Measurements from ENCODE around the gene PPOX.
A peak's percentile ranks its signal among the peaks of the same experiment; 100 is the strongest.

Gene PPOX

DNA sequence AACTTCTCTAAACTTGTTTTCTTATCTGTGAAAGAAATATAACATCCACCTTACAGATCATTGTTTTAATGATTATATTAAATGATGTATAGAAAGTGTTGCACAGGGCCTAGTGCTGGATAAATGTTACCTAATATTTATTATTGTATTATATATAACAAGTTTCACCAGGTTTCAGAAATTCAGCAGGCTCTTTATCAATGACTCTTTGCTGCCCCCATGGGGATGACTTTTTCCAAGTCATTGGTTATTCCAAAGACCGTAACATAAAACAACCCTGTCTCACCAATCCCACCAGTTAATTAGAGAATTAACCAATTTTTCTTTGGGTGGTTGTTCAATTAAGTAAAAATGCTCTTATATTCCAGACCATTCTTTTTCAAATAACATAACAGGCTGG lies 26.5 kb upstream of the PPOX start:
- H3F3A ChIP-seq (ENCODE audit: insufficient read depth) = peaks cover 12% of the 10 kb centered on the region
- no peak overlapping the region for H3K9ac ChIP-seq (ENCODE audit: low read length)
- no peak overlapping the region for H2AFZ ChIP-seq (ENCODE audit: low read depth, low read length, severe bottlenecking)
- H3K9me2 ChIP-seq (replicated peaks; ENCODE audit: insufficient read depth, low read length) = no peaks in the 10 kb centered on the region
- no peak overlapping the region for H3K4me3 ChIP-seq (ENCODE audit: insufficient read depth, low read length, poor library complexity, severe bottlenecking)
- no peak overlapping the region for H3K27ac ChIP-seq (ENCODE audit: low read depth, low read length)
- TF ChIP-seq, protein P1, sequence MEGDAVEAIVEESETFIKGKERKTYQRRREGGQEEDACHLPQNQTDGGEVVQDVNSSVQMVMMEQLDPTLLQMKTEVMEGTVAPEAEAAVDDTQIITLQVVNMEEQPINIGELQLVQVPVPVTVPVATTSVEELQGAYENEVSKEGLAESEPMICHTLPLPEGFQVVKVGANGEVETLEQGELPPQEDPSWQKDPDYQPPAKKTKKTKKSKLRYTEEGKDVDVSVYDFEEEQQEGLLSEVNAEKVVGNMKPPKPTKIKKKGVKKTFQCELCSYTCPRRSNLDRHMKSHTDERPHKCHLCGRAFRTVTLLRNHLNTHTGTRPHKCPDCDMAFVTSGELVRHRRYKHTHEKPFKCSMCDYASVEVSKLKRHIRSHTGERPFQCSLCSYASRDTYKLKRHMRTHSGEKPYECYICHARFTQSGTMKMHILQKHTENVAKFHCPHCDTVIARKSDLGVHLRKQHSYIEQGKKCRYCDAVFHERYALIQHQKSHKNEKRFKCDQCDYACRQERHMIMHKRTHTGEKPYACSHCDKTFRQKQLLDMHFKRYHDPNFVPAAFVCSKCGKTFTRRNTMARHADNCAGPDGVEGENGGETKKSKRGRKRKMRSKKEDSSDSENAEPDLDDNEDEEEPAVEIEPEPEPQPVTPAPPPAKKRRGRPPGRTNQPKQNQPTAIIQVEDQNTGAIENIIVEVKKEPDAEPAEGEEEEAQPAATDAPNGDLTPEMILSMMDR (IDR thresholded peaks at IDR 0.05; ENCODE audit: insufficient read depth, low read length, poor library complexity, severe bottlenecking) = peak; percentile 22
- TF ChIP-seq EZH2phosphoT487 (conservative IDR thresholded peaks at IDR 0.05; ENCODE audit: low read length) = no peak
- no peaks in the 10 kb centered on the region for H4K20me1 ChIP-seq (ENCODE audit: low read depth, low read length)
- H3K4me2 ChIP-seq (ENCODE audit: low read depth, low read length, poor library complexity, severe bottlenecking) = no peak overlapping the region
- H3K9me3 ChIP-seq (ENCODE audit: insufficient read depth, low read length) = no peaks in the 10 kb centered on the region
- no peaks in the 10 kb centered on the region for H3K36me3 ChIP-seq (ENCODE audit: low read length)
- H3K27me3 ChIP-seq (ENCODE audit: low read length) = no peaks in the 10 kb centered on the region
- no peaks in the 10 kb centered on the region for H3K79me2 ChIP-seq (ENCODE audit: insufficient read depth, low read length)

DNA sequence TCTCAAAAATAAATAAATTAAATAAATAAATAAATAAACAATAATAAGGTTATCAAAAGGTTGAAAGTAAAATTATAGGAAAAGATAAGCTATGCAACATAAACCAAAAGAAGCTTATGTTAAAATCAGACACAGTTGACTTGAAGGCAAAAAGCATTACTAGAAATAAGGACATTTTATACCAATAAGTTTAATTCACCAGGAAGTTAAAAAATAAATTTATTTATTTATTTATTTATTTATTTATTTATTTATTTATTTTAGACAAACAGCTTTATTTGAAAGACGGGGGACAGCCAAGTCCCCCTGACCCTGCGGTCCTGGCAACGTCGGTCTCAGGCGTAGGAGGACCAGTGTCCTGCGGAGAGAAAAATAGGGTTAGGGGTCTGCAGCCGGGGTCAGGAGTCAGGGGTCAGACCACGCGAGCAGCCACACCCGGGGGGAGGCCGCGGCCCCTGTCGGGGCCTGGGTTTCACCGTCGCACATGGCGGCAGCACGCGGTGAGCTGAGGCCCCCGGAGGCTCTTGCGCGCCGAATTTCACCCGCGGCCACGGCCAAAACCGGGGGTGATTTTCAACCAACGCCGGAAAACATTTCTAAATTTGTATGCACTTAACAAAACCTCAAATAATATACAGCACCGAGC lies 25.3 kb upstream of the PPOX start:
- Histone ChIP-seq H3K27ac (ENCODE audit: low read depth, low read length) (no peak overlapping the region), H3K9me2 (replicated peaks; ENCODE audit: insufficient read depth, low read length) (no peaks in the 10 kb centered on the region), H3K9me3 (ENCODE audit: insufficient read depth, low read length) (no peaks in the 10 kb centered on the region), H3K79me2 (ENCODE audit: insufficient read depth, low read length) (no peaks in the 10 kb centered on the region), H3F3A (ENCODE audit: insufficient read depth) (peaks cover 12% of the 10 kb centered on the region), H2AFZ (ENCODE audit: low read depth, low read length, severe bottlenecking) (no peak overlapping the region), H3K36me3 (ENCODE audit: low read length) (no peaks in the 10 kb centered on the region), H3K4me2 (ENCODE audit: low read depth, low read length, poor library complexity, severe bottlenecking) (no peak overlapping the region), H4K20me1 (ENCODE audit: low read depth, low read length) (no peaks in the 10 kb centered on the region), H3K27me3 (ENCODE audit: low read length) (no peaks in the 10 kb centered on the region), H3K9ac (ENCODE audit: low read length) (no peak overlapping the region), H3K4me3 (ENCODE audit: insufficient read depth, low read length, poor library complexity, severe bottlenecking) (no peak overlapping the region)
- TF ChIP-seq, protein P1 (IDR thresholded peaks at IDR 0.05; ENCODE audit: insufficient read depth, low read length, poor library complexity, severe bottlenecking) = no peak
- no peak for TF ChIP-seq EZH2phosphoT487 (conservative IDR thresholded peaks at IDR 0.05; ENCODE audit: low read length)

- no peak overlapping the region for H3K4me2 ChIP-seq (ENCODE audit: low read depth, low read length, poor library complexity, severe bottlenecking)
- no peaks in the 10 kb centered on the region for H4K20me1 ChIP-seq (ENCODE audit: low read depth, low read length)
- no peaks in the 10 kb centered on the region for H3K9me3 ChIP-seq (ENCODE audit: insufficient read depth, low read length)
- H3F3A ChIP-seq (ENCODE audit: insufficient read depth) = peaks cover 5% of the 10 kb centered on the region; the same call in 1 of the 2 replicates
- no peaks in the 10 kb centered on the region for H3K27me3 ChIP-seq (ENCODE audit: low read length)
- TF ChIP-seq EZH2phosphoT487 (conservative IDR thresholded peaks at IDR 0.05; ENCODE audit: low read length) = no peak
- H3K79me2 ChIP-seq (ENCODE audit: insufficient read depth, low read length) = no peaks in the 10 kb centered on the region
- no peak overlapping the region for H2AFZ ChIP-seq (ENCODE audit: low read depth, low read length, severe bottlenecking)
- no peak overlapping the region for H3K9ac ChIP-seq (ENCODE audit: low read length)
- no peaks in the 10 kb centered on the region for H3K9me2 ChIP-seq (replicated peaks; ENCODE audit: insufficient read depth, low read length)
- no peak overlapping the region for H3K27ac ChIP-seq (ENCODE audit: low read depth, low read length)
- H3K4me3 ChIP-seq (ENCODE audit: insufficient read depth, low read length, poor library complexity, severe bottlenecking) = no peak overlapping the region
- no peaks in the 10 kb centered on the region for H3K36me3 ChIP-seq (ENCODE audit: low read length)
Observed at GRCh38 chr1:161145832-161146231, 20.4 kb upstream of the PPOX start.

DNA sequence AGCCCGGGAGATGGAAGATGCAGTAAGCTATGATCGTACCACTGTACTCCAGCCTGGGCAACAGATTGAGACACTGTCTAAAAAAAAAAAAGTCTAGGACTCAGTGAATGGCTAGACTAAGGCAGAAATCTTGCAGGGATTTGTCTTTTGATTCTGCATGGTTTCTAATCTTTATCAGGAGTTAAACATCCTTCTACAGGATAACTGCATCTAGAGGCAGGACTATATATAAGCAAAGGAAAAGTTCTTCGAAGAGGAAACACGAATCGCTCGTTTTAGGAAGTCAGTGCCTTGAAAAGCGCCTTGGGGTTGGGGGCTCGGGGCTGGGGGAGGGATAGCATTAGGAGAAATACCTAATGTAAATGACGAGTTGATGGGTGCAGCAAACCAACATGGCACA lies 13.1 kb upstream of the PPOX start:
- H3K27me3 ChIP-seq (ENCODE audit: low read length) = no peaks in the 10 kb centered on the region
- H2AFZ ChIP-seq (ENCODE audit: low read depth, low read length, severe bottlenecking) = peak overlapping the region; percentile 69
- TF ChIP-seq EZH2phosphoT487 (conservative IDR thresholded peaks at IDR 0.05; ENCODE audit: low read length) = no peak
- TF ChIP-seq, protein P1 (IDR thresholded peaks at IDR 0.05; ENCODE audit: insufficient read depth, low read length, poor library complexity, severe bottlenecking) = no peak
- no peaks in the 10 kb centered on the region for H4K20me1 ChIP-seq (ENCODE audit: low read depth, low read length)
- peak overlapping the region; percentile 85 for H3K27ac ChIP-seq (ENCODE audit: low read depth, low read length)
- H3K9ac ChIP-seq (ENCODE audit: low read length) = peak overlapping the region; percentile 70
- peaks cover 5% of the 10 kb centered on the region for H3F3A ChIP-seq (ENCODE audit: insufficient read depth)
- no peaks in the 10 kb centered on the region for H3K9me2 ChIP-seq (replicated peaks; ENCODE audit: insufficient read depth, low read length)
- peak overlapping the region; percentile 89 for H3K4me2 ChIP-seq (ENCODE audit: low read depth, low read length, poor library complexity, severe bottlenecking)
- H3K4me3 ChIP-seq (ENCODE audit: insufficient read depth, low read length, poor library complexity, severe bottlenecking) = peak overlapping the region; percentile 77
- H3K36me3 ChIP-seq (ENCODE audit: low read length) = no peaks in the 10 kb centered on the region
- H3K9me3 ChIP-seq (ENCODE audit: insufficient read depth, low read length) = no peaks in the 10 kb centered on the region
- H3K79me2 ChIP-seq (ENCODE audit: insufficient read depth, low read length) = peaks cover 4% of the 10 kb centered on the region; the same call in 1 of the 2 replicates
